ENCODE results near the gene GET3. TPM values are rescaled to one million over a fixed set of nuclear protein-coding genes. Genes with fewer than 3 reads are reported as not detected.

The GET3 gene
- total RNA-seq, 1 donor from 2014 or later: 66.0 TPM

DNA sequence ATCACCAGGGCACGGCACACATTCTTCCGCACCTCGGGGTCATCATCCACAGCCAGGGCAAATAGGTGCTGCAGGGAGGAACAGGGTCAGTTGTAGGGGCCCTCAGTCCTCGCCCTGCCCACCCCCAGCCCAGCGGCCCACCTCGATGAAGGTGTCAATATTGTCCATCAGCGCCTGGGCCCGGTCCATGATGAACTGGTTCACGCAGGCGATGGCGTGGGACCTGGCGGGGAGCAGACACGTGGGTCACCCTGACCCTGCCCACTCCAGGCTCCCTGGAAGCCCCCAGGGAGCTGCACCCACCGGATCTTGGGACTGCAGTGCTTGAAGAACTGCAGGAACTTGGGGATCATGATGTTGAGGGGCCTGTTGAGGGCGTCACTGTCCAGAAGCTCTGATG, 22.2 kb upstream of the GET3 start:
- TF ChIP-seq, protein P1, sequence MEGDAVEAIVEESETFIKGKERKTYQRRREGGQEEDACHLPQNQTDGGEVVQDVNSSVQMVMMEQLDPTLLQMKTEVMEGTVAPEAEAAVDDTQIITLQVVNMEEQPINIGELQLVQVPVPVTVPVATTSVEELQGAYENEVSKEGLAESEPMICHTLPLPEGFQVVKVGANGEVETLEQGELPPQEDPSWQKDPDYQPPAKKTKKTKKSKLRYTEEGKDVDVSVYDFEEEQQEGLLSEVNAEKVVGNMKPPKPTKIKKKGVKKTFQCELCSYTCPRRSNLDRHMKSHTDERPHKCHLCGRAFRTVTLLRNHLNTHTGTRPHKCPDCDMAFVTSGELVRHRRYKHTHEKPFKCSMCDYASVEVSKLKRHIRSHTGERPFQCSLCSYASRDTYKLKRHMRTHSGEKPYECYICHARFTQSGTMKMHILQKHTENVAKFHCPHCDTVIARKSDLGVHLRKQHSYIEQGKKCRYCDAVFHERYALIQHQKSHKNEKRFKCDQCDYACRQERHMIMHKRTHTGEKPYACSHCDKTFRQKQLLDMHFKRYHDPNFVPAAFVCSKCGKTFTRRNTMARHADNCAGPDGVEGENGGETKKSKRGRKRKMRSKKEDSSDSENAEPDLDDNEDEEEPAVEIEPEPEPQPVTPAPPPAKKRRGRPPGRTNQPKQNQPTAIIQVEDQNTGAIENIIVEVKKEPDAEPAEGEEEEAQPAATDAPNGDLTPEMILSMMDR (IDR thresholded peaks at IDR 0.05; ENCODE audit: unreplicated experiment): no peak
- no peak overlapping the region for H3K27ac Mint-ChIP-seq
- no peaks in the 10 kb centered on the region for H3K9me3 Mint-ChIP-seq (ENCODE audit: low read depth)
- peaks cover 31% of the 10 kb centered on the region for H3K36me3 Mint-ChIP-seq (ENCODE audit: insufficient read depth)
- no peaks in the 10 kb centered on the region for H3K27me3 Mint-ChIP-seq
- H3K4me1 Mint-ChIP-seq (ENCODE audit: low read depth): peaks cover 3% of the 10 kb centered on the region
- H3K4me3 Mint-ChIP-seq (ENCODE audit: low read depth): no peak overlapping the region
- no peak for DNase-seq (ENCODE audit: low spot score, unreplicated experiment)

DNA sequence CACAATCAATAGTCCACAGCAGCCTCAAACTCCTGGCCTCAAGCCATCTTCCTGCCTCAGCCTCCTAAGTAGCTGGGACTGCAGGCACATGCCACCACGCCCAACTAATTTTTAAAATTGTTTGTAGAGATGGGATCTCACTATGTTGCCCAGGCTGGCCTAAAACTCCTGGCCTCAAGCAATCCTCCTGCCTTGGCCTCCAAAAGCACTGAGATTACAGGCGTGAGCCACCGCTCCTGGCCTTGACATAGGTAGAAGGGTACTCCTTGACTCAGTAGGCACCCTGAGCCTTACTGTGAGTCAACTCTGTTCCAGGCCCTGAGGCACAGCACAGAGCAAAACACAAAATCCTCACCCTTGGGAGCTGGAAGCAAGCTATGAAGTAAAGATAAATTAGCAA, 21.4 kb upstream of the GET3 start:
- peaks cover 27% of the 10 kb centered on the region for H3K36me3 Mint-ChIP-seq (ENCODE audit: insufficient read depth)
- DNase-seq (ENCODE audit: low spot score, unreplicated experiment): no peak
- no peaks in the 10 kb centered on the region for H3K27me3 Mint-ChIP-seq
- H3K4me3 Mint-ChIP-seq (ENCODE audit: low read depth): no peak overlapping the region
- no peaks in the 10 kb centered on the region for H3K9me3 Mint-ChIP-seq (ENCODE audit: low read depth)
- peaks cover 8% of the 10 kb centered on the region for H3K4me1 Mint-ChIP-seq (ENCODE audit: low read depth)
- no peak overlapping the region for H3K27ac Mint-ChIP-seq
- TF ChIP-seq, protein P1 (IDR thresholded peaks at IDR 0.05; ENCODE audit: unreplicated experiment): no peak

- TF ChIP-seq, protein P1 (IDR thresholded peaks at IDR 0.05; ENCODE audit: unreplicated experiment): no peak
- no peak for DNase-seq (ENCODE audit: low spot score, unreplicated experiment)
- H3K9me3 Mint-ChIP-seq (ENCODE audit: low read depth): no peaks in the 10 kb centered on the region
- H3K36me3 Mint-ChIP-seq (ENCODE audit: insufficient read depth): peaks cover 7% of the 10 kb centered on the region
- peak overlapping the region; percentile 95 for H3K27ac Mint-ChIP-seq
- H3K27me3 Mint-ChIP-seq: no peaks in the 10 kb centered on the region
- H3K4me1 Mint-ChIP-seq (ENCODE audit: low read depth): peaks cover 19% of the 10 kb centered on the region
- H3K4me3 Mint-ChIP-seq (ENCODE audit: low read depth): peak overlapping the region; percentile 72
Measured at GRCh38 chr19:12720296-12720695, 17.0 kb upstream of the GET3 start.

- peak overlapping the region; percentile 96 for H3K4me3 Mint-ChIP-seq (ENCODE audit: low read depth)
- TF ChIP-seq, protein P1 (IDR thresholded peaks at IDR 0.05; ENCODE audit: unreplicated experiment): no peak
- no peak for DNase-seq (ENCODE audit: low spot score, unreplicated experiment)
- H3K36me3 Mint-ChIP-seq (ENCODE audit: insufficient read depth): peaks cover 5% of the 10 kb centered on the region
- no peaks in the 10 kb centered on the region for H3K27me3 Mint-ChIP-seq
- no peaks in the 10 kb centered on the region for H3K9me3 Mint-ChIP-seq (ENCODE audit: low read depth)
- peak overlapping the region; percentile 99 for H3K27ac Mint-ChIP-seq
- peaks cover 19% of the 10 kb centered on the region for H3K4me1 Mint-ChIP-seq (ENCODE audit: low read depth)
Measured at GRCh38 chr19:12720851-12721655, 16.2 kb upstream of the GET3 start.

DNA sequence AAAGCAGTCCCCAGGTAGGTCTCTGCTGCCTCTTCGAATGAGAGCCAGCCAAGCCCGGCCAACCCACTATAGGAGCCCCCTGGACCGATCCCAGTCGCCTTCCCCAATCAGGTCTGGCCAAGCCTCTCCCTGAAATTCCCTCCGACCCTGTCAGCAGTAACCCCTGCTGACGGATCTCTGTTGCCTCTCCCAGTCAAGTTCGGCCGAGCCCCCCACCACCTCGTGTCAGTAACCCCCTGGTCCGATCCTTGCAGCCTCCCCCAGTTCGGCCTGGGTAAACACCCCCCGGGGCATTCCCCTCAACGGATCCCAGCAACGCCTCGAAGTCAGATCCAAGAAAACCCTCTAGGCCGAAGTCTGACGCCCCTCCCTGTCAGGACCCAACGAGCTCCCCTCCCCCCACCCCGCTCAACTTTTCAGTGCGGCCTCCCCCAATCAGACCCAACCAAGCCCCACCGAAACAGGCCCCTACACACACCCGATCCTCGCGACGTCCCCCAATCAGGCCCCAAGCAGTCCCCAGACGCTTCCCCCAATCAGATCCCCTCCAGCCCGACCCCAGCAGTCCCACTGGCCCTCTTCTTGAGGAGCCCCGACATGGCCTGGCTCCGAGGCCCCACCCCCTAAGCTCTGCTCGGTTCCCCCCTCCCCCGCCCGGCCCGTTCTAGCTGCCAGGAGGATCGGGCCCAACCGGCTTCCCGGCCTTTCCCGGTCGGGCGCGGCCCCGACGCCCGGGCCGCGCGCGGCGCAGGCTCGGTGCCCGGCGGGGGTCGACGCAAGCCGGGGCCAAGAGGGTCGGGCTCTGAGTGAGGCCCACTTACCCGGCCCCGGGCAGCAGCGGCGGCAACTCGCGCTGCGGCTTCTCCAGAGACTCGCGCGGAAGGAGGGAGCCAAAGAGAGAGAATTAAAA, 15.4 kb upstream of the GET3 start:
- Mint-ChIP-seq H3K27ac (peak overlapping the region; percentile 99), H3K36me3 (ENCODE audit: insufficient read depth) (peaks cover 1% of the 10 kb centered on the region), H3K9me3 (ENCODE audit: low read depth) (no peaks in the 10 kb centered on the region), H3K4me1 (ENCODE audit: low read depth) (peaks cover 19% of the 10 kb centered on the region), H3K4me3 (ENCODE audit: low read depth) (peak overlapping the region; percentile 96), H3K27me3 (no peaks in the 10 kb centered on the region)
- DNase-seq (ENCODE audit: low spot score, unreplicated experiment): peak; percentile 65
- TF ChIP-seq, protein P1 (IDR thresholded peaks at IDR 0.05; ENCODE audit: unreplicated experiment): no peak
